Lung (tissue), 12 donors: ENCODE results near the gene ZNF827. TPM values are rescaled to one million over a fixed set of nuclear protein-coding genes. Genes with fewer than 3 reads are reported as not detected.

Source experiments
- ATAC-seq: fragments of 200-7000 bp; cut with Tn5 transposase; one replicate; pipeline ENCODE4 v1.9.1; 2020; ENCODE audit warnings: moderate number of reproducible peaks; ENCODE audit not compliant: insufficient read depth, low FRiP score
- DNase-seq, 3 donors: peaks; one replicate each; pipeline ENCODE4 v3.0.0-alpha.2; 2013 to 2017
- H3K27ac ChIP-seq, 2 donors: one replicate each; pipeline ENCODE4 v1.5.1; 2013; ENCODE audit warnings: mild to moderate bottlenecking in 2 of 2, moderate library complexity in 2 of 2, control low read depth in 1 of 2, inconsistent platforms in 1 of 2, low read depth in 1 of 2, low read length in 1 of 2
- H3K27me3 ChIP-seq, 3 donors: one replicate each; pipeline ENCODE4 v1.5.1; 2013; ENCODE audit warnings: low read length in 2 of 3; ENCODE audit not compliant: control insufficient read depth in 3 of 3, insufficient read depth in 3 of 3
- H3K36me3 ChIP-seq, 4 donors: one replicate each; pipeline ENCODE4 v1.5.1; 2013; ENCODE audit warnings: low read length in 4 of 4, mild to moderate bottlenecking in 1 of 4, moderate library complexity in 1 of 4; ENCODE audit not compliant: control insufficient read depth in 4 of 4, insufficient read depth in 4 of 4
- H3K4me1 ChIP-seq, 5 donors: one replicate each; pipeline ENCODE4 v1.5.1; 2013; ENCODE audit warnings: low read length in 5 of 5, mild to moderate bottlenecking in 2 of 5, moderate library complexity in 1 of 5; ENCODE audit not compliant: control insufficient read depth in 5 of 5, insufficient read depth in 5 of 5
- H3K4me3 ChIP-seq: one replicate; pipeline ENCODE4 v1.5.1; 2013; ENCODE audit warnings: mild to moderate bottlenecking, control low read depth, moderate library complexity
- H3K9ac ChIP-seq, 2 donors: one replicate each; pipeline ENCODE4 v1.5.1; 2013; ENCODE audit warnings: low read length in 2 of 2, control low read depth in 1 of 2; ENCODE audit not compliant: insufficient read depth in 1 of 2
- H3K9me3 ChIP-seq, 4 donors: one replicate each; pipeline ENCODE4 v1.5.1; 2013; ENCODE audit warnings: low read length in 3 of 4, mild to moderate bottlenecking in 1 of 4, moderate library complexity in 1 of 4; ENCODE audit not compliant: control insufficient read depth in 4 of 4, insufficient read depth in 3 of 4
- CTCF ChIP-seq: IDR thresholded peaks from 2 replicates; pipeline ENCODE4 v1.5.1; 2012; ENCODE audit warnings: mild to moderate bottlenecking; ENCODE audit errors: control extremely low read depth, extremely low read depth
- WGBS, 2 donors: extraction: QIAGEN DNeasy Blood & Tissue Kit; methylation state at CpG; one replicate each; pipeline ENCODE4 v1.1.7; 2013; 5-methylcytosine and 5-hydroxymethylcytosine counted together
- polyA plus RNA-seq, 2 donors: library from polyadenylated mRNA; stranded (reverse); fragments of 200-250 nt; gene quantifications; one replicate each; pipeline ENCODE4 v1.2.1, GENCODE V29; 2013
- total RNA-seq, 2 donors: library from RNA; depleted of rRNA in 1 of 2; stranded (reverse); fragments of >200 nt in 1 of 2; gene quantifications; one replicate each; pipeline ENCODE4 v1.2.1, GENCODE V29; 2014 to 2021
- donor health status: control.
- donor health status: control.
- donor health status: Bipolar disorder and iron deficiency.
- donor health status: healthy.
- donor health status: DM: yes; HTN: yes; CAD: no.

Gene ZNF827
- total and polyA plus RNA-seq, 4 donors = 2.7 to 27.4 (median 8.2) TPM

- ATAC-seq (no peak), DNase-seq (no peak)
- Histone ChIP-seq H3K9me3 (peaks cover 0 to 5% (median 3%) of the 10 kb centered on the region in 4 donors), H3K27me3 (no peaks in the 10 kb centered on the region), H3K27ac (no peak overlapping the region), H3K9ac (no peak overlapping the region), H3K4me1 (peaks cover 0 to 8% (median 3%) of the 10 kb centered on the region in 5 donors), H3K4me3 (no peak overlapping the region), H3K36me3 (peaks cover 1 to 19% (median 3%) of the 10 kb centered on the region in 4 donors)
- 93 to 95% methylated on average over 8 of the region's 8 CpGs for WGBS, 2 donors
- no peak for TF ChIP-seq CTCF
Measured at GRCh38 chr4:145812919-145813318, 125.7 kb downstream of the ZNF827 start.

- Histone ChIP-seq H3K27me3 (no peaks in the 10 kb centered on the region), H3K4me1 (peaks cover 0 to 16% (median 11%) of the 10 kb centered on the region in 5 donors), H3K4me3 (no peak overlapping the region), H3K36me3 (peaks cover 0 to 13% (median 3%) of the 10 kb centered on the region in 4 donors), H3K9me3 (peaks cover 0 to 5% (median 3%) of the 10 kb centered on the region in 4 donors), H3K27ac (no peak overlapping the region), H3K9ac (peak overlapping the region in 1 of 2 donors; percentile 42)
- WGBS, 2 donors = 93 to 96% methylated on average over 3 of the region's 3 CpGs
- DNase-seq (no peak), ATAC-seq (no peak)
- no peak for TF ChIP-seq CTCF
Measured at GRCh38 chr4:145808848-145809512, 129.6 kb downstream of the ZNF827 start.

GRCh38 chr4:145808021-145808650 lies 130.5 kb downstream of the ZNF827 start:
- Histone ChIP-seq H3K4me3 (no peak overlapping the region), H3K9ac (no peak overlapping the region), H3K4me1 (peaks cover 0 to 19% (median 11%) of the 10 kb centered on the region in 5 donors), H3K27me3 (no peaks in the 10 kb centered on the region), H3K36me3 (peaks cover 0 to 10% (median 3%) of the 10 kb centered on the region in 4 donors), H3K27ac (peak overlapping the region in 1 of 2 donors; percentile 26), H3K9me3 (peaks cover 0 to 5% (median 3%) of the 10 kb centered on the region in 4 donors)
- DNase-seq (no peak), ATAC-seq (peak; percentile 67)
- TF ChIP-seq CTCF = no peak
- WGBS, 2 donors = 28 to 61% methylated on average over 3 of the region's 3 CpGs
